ENCODE data around the gene SSTR3. TPM values are rescaled to one million over a fixed set of nuclear protein-coding genes. Genes with fewer than 3 reads are reported as not detected.

SSTR3 gene
- total RNA-seq, 1 donor from 2014 or later: not detected

DNA sequence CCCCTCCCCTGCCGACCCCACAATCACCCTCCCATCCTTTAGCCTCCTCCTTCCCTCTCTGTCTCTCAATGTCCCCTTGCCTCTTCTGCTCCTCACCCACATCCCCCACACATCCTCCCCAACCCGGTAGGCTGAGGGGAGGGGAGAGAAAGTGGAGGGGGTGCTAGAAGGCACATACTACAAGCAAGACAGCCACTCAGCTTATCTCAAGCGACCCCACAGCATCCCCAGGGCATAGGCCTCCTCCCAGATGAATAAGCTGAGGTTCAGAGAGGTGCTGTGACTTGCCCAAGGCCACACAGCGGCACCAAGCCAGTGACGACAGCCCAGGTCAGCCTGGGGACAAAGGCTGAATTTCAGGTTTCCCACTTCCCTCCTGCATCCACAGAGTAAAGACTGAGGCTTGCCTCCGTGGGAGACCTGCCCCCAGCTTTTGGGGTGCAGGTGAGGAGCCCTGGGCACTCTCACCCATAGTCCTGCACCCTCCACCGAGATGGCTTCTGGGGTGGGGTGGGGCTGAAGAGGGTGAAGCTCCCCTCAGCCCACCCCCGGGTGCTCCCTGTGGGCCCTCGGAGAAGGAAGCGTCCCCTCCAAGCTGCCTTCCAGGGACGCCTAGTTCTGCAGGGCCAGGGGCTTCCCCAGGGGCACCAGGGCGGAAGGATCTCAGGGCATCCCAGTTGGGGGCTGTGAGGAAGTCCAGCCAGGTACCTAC lies 31.3 kb upstream of the SSTR3 start:
- H3K4me1 Mint-ChIP-seq (ENCODE audit: low read depth, unreplicated experiment): peaks cover 10% of the 10 kb centered on the region
- no peak for DNase-seq
- TF ChIP-seq, protein P1, sequence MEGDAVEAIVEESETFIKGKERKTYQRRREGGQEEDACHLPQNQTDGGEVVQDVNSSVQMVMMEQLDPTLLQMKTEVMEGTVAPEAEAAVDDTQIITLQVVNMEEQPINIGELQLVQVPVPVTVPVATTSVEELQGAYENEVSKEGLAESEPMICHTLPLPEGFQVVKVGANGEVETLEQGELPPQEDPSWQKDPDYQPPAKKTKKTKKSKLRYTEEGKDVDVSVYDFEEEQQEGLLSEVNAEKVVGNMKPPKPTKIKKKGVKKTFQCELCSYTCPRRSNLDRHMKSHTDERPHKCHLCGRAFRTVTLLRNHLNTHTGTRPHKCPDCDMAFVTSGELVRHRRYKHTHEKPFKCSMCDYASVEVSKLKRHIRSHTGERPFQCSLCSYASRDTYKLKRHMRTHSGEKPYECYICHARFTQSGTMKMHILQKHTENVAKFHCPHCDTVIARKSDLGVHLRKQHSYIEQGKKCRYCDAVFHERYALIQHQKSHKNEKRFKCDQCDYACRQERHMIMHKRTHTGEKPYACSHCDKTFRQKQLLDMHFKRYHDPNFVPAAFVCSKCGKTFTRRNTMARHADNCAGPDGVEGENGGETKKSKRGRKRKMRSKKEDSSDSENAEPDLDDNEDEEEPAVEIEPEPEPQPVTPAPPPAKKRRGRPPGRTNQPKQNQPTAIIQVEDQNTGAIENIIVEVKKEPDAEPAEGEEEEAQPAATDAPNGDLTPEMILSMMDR (IDR thresholded peaks at IDR 0.05; ENCODE audit: partially characterized antibody, unreplicated experiment): no peak
- H3K36me3 Mint-ChIP-seq (ENCODE audit: unreplicated experiment): no peaks in the 10 kb centered on the region
- no peak overlapping the region for H3K27ac Mint-ChIP-seq (ENCODE audit: unreplicated experiment)
- H3K9me3 Mint-ChIP-seq (ENCODE audit: unreplicated experiment): peaks cover 4% of the 10 kb centered on the region
- H3K27me3 Mint-ChIP-seq (ENCODE audit: unreplicated experiment): no peaks in the 10 kb centered on the region
- no peak overlapping the region for H3K4me3 Mint-ChIP-seq (ENCODE audit: unreplicated experiment)

DNA sequence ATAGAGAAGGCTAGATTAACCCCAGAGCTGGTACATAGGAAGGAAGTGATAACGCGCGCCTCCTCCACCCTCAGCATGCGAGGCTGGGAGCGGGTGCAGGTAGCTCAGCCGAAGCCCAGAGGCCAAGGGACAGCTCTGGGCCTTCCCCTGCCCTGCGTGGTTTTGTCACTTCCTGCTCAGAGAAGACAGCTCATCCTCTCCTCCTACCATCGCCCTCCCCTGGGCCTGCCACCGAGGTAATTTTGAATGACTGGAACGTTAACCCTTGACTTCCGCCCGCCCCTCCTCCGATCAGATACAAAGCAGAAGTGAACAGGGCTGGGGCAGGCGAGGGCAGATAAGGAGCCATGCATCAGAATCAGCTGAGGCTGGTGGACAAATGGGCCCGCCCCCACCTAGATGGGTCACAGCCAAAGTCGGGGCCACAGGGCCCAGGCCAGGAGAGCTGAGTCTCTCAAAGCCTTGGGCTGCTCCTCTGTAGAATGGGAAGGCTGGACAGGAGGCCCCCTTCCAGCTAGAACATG lies 30.2 kb upstream of the SSTR3 start:
- peaks cover 10% of the 10 kb centered on the region for H3K4me1 Mint-ChIP-seq (ENCODE audit: low read depth, unreplicated experiment)
- no peak overlapping the region for H3K27ac Mint-ChIP-seq (ENCODE audit: unreplicated experiment)
- H3K9me3 Mint-ChIP-seq (ENCODE audit: unreplicated experiment): peaks cover 4% of the 10 kb centered on the region
- H3K36me3 Mint-ChIP-seq (ENCODE audit: unreplicated experiment): no peaks in the 10 kb centered on the region
- no peak for DNase-seq
- TF ChIP-seq, protein P1 (IDR thresholded peaks at IDR 0.05; ENCODE audit: partially characterized antibody, unreplicated experiment): no peak
- peaks cover under 1% of the 10 kb centered on the region for H3K27me3 Mint-ChIP-seq (ENCODE audit: unreplicated experiment)
- no peak overlapping the region for H3K4me3 Mint-ChIP-seq (ENCODE audit: unreplicated experiment)

DNA sequence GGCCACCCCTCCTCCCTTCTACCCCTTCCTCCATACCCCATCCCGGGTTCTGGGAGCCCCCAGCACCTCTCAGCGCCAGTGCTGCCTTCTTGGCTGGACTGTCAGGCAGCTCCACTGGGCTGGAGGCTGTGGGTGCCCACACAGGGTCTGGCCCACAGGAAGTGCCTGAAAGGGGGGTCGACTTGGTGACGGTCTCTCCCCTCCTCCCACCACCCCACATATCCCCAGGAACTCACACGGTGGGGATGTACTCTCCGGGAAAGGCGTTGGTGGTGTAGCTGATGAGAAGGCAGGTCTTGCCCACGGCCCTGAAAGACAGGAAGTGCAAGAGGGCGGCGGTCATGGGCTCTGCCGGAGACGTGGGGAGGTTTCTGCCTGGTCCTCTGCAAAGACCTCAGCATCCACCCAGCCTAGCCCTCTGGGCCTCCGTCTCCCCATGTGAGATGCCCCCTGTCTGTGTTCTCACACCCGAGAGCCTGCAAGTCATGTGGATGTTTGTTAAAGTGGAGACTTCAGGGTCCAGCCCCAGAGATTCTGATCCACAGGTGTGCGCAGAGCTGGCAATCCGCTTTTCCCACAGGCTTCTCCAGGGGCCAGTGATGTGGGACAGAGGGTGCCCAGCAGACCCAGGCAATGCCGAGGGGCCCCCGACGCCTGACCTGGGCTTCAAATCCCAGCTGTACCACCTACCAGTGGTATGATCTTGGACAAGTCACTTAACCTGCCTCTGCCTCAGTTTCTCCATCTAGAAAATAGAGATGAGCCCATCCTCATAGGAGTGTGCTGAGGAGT lies 29.3 kb upstream of the SSTR3 start:
- Mint-ChIP-seq H3K4me1 (ENCODE audit: low read depth, unreplicated experiment) (peaks cover 13% of the 10 kb centered on the region), H3K27me3 (ENCODE audit: unreplicated experiment) (peaks cover 2% of the 10 kb centered on the region), H3K9me3 (ENCODE audit: unreplicated experiment) (peaks cover 5% of the 10 kb centered on the region), H3K4me3 (ENCODE audit: unreplicated experiment) (no peak overlapping the region), H3K27ac (ENCODE audit: unreplicated experiment) (no peak overlapping the region), H3K36me3 (ENCODE audit: unreplicated experiment) (no peaks in the 10 kb centered on the region)
- TF ChIP-seq, protein P1 (IDR thresholded peaks at IDR 0.05; ENCODE audit: partially characterized antibody, unreplicated experiment): no peak
- DNase-seq: no peak

DNA sequence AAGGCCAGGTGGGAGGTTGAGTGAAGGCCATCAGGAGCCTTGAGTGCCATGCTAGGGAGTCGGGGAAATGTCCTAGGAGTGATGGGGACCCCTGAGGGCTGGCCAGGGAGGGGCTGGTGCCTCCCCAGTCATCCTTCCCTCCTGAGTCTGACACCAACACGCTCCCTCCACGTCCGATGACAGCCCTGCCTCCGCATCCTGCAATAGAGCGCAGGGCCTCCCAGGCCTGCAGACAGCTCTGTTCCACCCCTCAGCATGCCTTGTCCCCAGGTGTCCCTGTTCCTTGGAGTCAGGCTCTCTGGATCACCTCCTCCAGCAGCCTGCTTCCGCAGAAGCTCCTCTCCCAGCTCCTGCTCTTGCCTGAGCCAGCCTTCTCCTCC lies 28.7 kb upstream of the SSTR3 start:
- no peak for DNase-seq
- TF ChIP-seq, protein P1 (IDR thresholded peaks at IDR 0.05; ENCODE audit: partially characterized antibody, unreplicated experiment): no peak
- Mint-ChIP-seq H3K4me1 (ENCODE audit: low read depth, unreplicated experiment) (peaks cover 13% of the 10 kb centered on the region), H3K9me3 (ENCODE audit: unreplicated experiment) (peaks cover 5% of the 10 kb centered on the region), H3K27me3 (ENCODE audit: unreplicated experiment) (peaks cover 2% of the 10 kb centered on the region), H3K27ac (ENCODE audit: unreplicated experiment) (no peak overlapping the region), H3K36me3 (ENCODE audit: unreplicated experiment) (no peaks in the 10 kb centered on the region), H3K4me3 (ENCODE audit: unreplicated experiment) (no peak overlapping the region)

All from glutamatergic neuron (in vitro differentiated cells).